Aorta (tissue), 5 donors: ENCODE measurements around the gene AFF3. TPM values are rescaled to one million over a fixed set of nuclear protein-coding genes. Genes with fewer than 3 reads are reported as not detected.

ENCODE experiments used
- ATAC-seq: fragments of 200-7000 bp; cut with Tn5 transposase; one replicate; pipeline ENCODE4 v1.9.1; 2022; ENCODE audit warnings: moderate library complexity; ENCODE audit not compliant: low FRiP score
- DNase-seq, 2 donors: peaks; one replicate each; pipeline ENCODE4 v3.0.0-alpha.2; 2020
- H3K27ac ChIP-seq, 2 donors: one replicate each; pipeline ENCODE4 v1.5.1; 2013; ENCODE audit warnings: low read length in 2 of 2, mild to moderate bottlenecking in 2 of 2, moderate library complexity in 2 of 2, control low read depth in 1 of 2, inconsistent platforms in 1 of 2, low read depth in 1 of 2
- H3K27me3 ChIP-seq, 2 donors: one replicate each; pipeline ENCODE4 v1.6.1; 2013; ENCODE audit warnings: control low read depth in 1 of 2, low read length in 1 of 2, mild to moderate bottlenecking in 1 of 2, moderate library complexity in 1 of 2; ENCODE audit not compliant: insufficient read depth in 2 of 2, control insufficient read depth in 1 of 2
- H3K36me3 ChIP-seq, 2 donors: one replicate each; pipeline ENCODE4 v1.6.1; 2013; ENCODE audit warnings: control low read depth in 1 of 2, low read length in 1 of 2, mild to moderate bottlenecking in 1 of 2; ENCODE audit not compliant: insufficient read depth in 2 of 2, control insufficient read depth in 1 of 2
- H3K4me1 ChIP-seq, 2 donors: one replicate each; pipeline ENCODE4 v1.6.1; 2013; ENCODE audit warnings: low read length in 2 of 2, control low read depth in 1 of 2, mild to moderate bottlenecking in 1 of 2, moderate library complexity in 1 of 2; ENCODE audit not compliant: insufficient read depth in 2 of 2, control insufficient read depth in 1 of 2
- H3K4me3 ChIP-seq, 2 donors: one replicate each; pipeline ENCODE4 v1.5.1; 2013; ENCODE audit warnings: low read length in 2 of 2, control low read depth in 1 of 2, mild to moderate bottlenecking in 1 of 2
- H3K9me3 ChIP-seq: one replicate; pipeline ENCODE4 v1.6.1; 2013; ENCODE audit warnings: mild to moderate bottlenecking, low read length; ENCODE audit not compliant: control insufficient read depth
- WGBS, 2 donors: extraction: QIAGEN DNeasy Blood & Tissue Kit; methylation state at CpG; one replicate each; pipeline ENCODE4 v1.1.7; 2013; 5-methylcytosine and 5-hydroxymethylcytosine counted together
- intact Hi-C, 2 donors: fragments of 100-400 bp; cut with DNase I; formaldehyde crosslinking; loops; one replicate each; pipeline versions ENCODE4 v1.14.2 to v1.15.0; 2022
- polyA plus RNA-seq, 2 donors: library from polyadenylated mRNA; stranded (reverse); fragments of 200-250 nt; gene quantifications; one replicate each; pipeline ENCODE4 v1.2.3, GENCODE V29; 2013
- total RNA-seq, 2 donors: library from RNA; stranded (reverse); fragmentation: NEBNext Ultra II Directional; extraction: Animal tissue kit (Norgen Biotek cat#: 25700); gene quantifications; one replicate each; pipeline ENCODE4 v1.2.1, GENCODE V29; 2021
- donor health status: healthy with polysubstance abuse.
- donor health status: Bipolar disorder and iron deficiency.
- donor health status: DM: no; HTN: no; CAD: no.
- donor health status: DM: no; HTN: no; CAD: no.
- donor health status: DM: yes; HTN: yes; CAD: no.

AFF3 gene
- total and polyA plus RNA-seq, 4 donors, result 0.25 to 15.7 (median 5.5) TPM

GRCh38 chr2:100053087-100053885, 89.1 kb downstream of the AFF3 start:
- no peak overlapping the region for H3K4me3 ChIP-seq
- ATAC-seq (no peak), DNase-seq (no peak)
- H3K27me3 ChIP-seq, result no peaks in the 10 kb centered on the region
- WGBS, 2 donors, result 95 to 99% methylated on average over 5 of the region's 5 CpGs
- no peaks in the 10 kb centered on the region for H3K9me3 ChIP-seq
- intact Hi-C loops, result no loop called here
- peaks cover 0 to 1% of the 10 kb centered on the region in 2 donors for H3K4me1 ChIP-seq
- H3K27ac ChIP-seq, result no peak overlapping the region
- H3K36me3 ChIP-seq, result no peaks in the 10 kb centered on the region

DNA sequence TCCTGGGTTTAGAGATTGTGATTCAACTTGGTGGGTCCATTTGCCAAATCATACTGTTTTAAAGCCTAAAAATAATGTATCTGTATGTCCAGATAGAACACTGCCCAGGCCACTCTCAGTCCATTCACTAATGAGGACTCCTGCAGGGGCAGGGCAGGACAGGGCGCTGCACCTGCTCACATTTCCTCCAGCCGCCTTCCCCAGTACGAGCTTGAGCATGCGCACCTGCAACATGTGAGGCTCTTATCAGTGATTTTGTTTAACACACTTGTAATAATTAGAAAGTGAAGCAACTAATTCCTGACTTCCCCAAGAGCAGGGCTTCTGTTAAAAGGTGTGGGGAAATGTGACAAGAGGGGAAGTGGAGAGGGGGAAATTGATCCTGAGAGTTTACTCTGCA, 89.7 kb downstream of the AFF3 start:
- Histone ChIP-seq H3K4me1 (no peaks in the 10 kb centered on the region), H3K9me3 (no peaks in the 10 kb centered on the region), H3K4me3 (no peak overlapping the region), H3K27me3 (no peaks in the 10 kb centered on the region), H3K27ac (no peak overlapping the region), H3K36me3 (no peaks in the 10 kb centered on the region)
- intact Hi-C loops, result no loop called here
- 95 to 100% methylated on average over 4 of the region's 4 CpGs for WGBS, 2 donors
- no peak for ATAC-seq
- DNase-seq, result no peak

DNA sequence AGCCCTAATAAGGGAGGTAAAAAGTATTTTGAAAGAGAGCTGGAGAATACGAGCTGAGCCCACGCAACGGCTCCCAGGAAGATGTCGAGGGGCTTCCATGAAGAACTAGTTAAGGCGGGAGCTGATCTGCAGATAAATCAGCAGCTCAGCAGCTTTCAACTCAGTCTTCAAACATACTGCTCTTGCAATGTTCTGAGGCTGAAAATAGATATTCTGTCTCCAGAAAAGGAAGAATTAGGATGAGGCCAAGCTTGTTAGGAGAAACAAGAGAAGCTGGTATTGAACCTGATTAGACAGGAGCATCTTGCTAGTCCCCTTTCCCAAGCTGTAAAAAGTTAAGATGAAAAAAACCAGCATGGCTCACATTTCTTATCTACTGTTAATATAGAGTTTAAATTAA, 91.1 kb downstream of the AFF3 start:
- 79 to 91% methylated on average over 5 of the region's 5 CpGs for WGBS, 2 donors
- Histone ChIP-seq H3K27ac (no peak overlapping the region), H3K36me3 (no peaks in the 10 kb centered on the region), H3K4me1 (no peaks in the 10 kb centered on the region), H3K4me3 (no peak overlapping the region), H3K27me3 (no peaks in the 10 kb centered on the region), H3K9me3 (no peaks in the 10 kb centered on the region)
- intact Hi-C loops, result no loop called here
- DNase-seq (no peak), ATAC-seq (no peak)

GRCh38 chr2:100050685-100051084, 91.7 kb downstream of the AFF3 start:
- intact Hi-C loops, result no loop called here
- Histone ChIP-seq H3K9me3 (no peaks in the 10 kb centered on the region), H3K4me3 (no peak overlapping the region), H3K4me1 (no peaks in the 10 kb centered on the region), H3K27me3 (no peaks in the 10 kb centered on the region), H3K27ac (no peak overlapping the region), H3K36me3 (no peaks in the 10 kb centered on the region)
- DNase-seq, result no peak
- no peak for ATAC-seq
- WGBS, 2 donors, result 75 to 82% methylated on average over 6 of the region's 6 CpGs

GRCh38 chr2:100046961-100047947, 95.1 kb downstream of the AFF3 start:
- Histone ChIP-seq H3K27me3 (no peaks in the 10 kb centered on the region), H3K4me1 (no peaks in the 10 kb centered on the region), H3K9me3 (no peaks in the 10 kb centered on the region), H3K36me3 (no peaks in the 10 kb centered on the region), H3K4me3 (no peak overlapping the region), H3K27ac (no peak overlapping the region)
- no peak for DNase-seq
- intact Hi-C loops, result no loop called here
- no peak for ATAC-seq
- 91 to 93% methylated on average over 15 of the region's 15 CpGs for WGBS, 2 donors

- ATAC-seq, result no peak
- no peaks in the 10 kb centered on the region for H3K27me3 ChIP-seq
- no peaks in the 10 kb centered on the region for H3K4me1 ChIP-seq
- no peaks in the 10 kb centered on the region for H3K36me3 ChIP-seq
- no peak overlapping the region for H3K4me3 ChIP-seq
- no peaks in the 10 kb centered on the region for H3K9me3 ChIP-seq
- intact Hi-C loops, result no loop called here
- H3K27ac ChIP-seq, result no peak overlapping the region
- 82 to 86% methylated on average over 9 of the region's 9 CpGs for WGBS, 2 donors
- DNase-seq, result no peak
Observed at GRCh38 chr2:100045000-100045399, 97.4 kb downstream of the AFF3 start.

DNA sequence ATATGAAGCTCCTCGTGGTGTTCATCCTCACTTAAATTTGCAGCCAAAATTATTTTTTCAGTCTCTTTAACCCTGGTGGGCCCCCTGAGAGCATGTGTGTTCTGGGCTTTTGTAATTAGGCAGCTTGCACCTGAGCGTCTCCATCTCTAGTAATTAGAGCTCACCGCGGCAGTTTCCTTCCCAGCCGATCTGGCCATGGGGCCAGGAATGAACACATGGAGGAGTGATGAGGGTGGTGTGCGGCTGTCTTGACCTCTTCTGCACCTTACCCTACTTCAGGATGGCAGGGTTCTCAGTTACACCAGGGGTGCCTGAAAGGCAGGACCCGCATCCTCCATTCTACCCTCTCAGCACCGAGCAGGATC, 98.5 kb downstream of the AFF3 start:
- ATAC-seq (no peak), DNase-seq (no peak)
- Histone ChIP-seq H3K4me1 (no peaks in the 10 kb centered on the region), H3K9me3 (no peaks in the 10 kb centered on the region), H3K36me3 (no peaks in the 10 kb centered on the region), H3K27ac (no peak overlapping the region), H3K4me3 (no peak overlapping the region), H3K27me3 (no peaks in the 10 kb centered on the region)
- intact Hi-C loops, result no loop called here
- WGBS, 2 donors, result 94 to 95% methylated on average over 8 of the region's 8 CpGs

DNA sequence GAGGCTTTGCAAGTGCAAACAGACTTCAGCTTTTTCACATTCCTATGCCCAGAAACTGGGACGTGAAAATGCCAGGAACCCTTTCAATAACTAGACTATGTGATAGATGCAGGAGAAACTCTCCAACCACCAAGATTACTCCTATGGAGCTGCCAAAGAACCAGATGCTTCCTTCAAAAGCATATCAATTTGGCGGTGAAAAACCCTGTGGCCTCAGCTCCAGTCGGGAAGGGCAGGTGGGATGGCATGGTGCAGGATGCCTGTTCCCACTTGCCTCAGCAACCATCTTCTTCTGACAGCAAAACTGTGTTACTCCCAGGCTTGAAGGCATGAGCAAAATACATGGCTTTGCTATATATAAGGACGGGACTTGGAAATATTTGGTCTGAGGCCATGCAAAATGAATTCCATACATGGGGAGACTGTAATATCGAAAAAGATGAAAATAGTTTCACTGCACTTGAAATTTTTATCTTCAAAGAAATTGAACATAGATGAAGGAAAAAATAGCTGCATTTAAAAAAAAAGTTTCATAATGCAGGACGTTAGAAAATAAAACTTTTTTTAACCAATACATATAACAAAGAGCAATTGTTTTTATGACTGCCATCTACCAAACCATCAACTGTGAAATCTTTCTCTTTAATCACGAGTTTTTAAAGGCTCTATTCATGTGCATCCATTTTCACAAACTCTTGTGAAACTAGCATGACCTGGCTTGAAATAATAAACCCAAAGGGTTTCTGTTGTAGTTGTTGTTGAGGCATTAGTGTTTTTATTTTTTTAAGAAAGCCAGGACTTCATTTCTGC, 99.1 kb downstream of the AFF3 start:
- DNase-seq (no peak), ATAC-seq (no peak)
- no peaks in the 10 kb centered on the region for H3K4me1 ChIP-seq
- no peak overlapping the region for H3K27ac ChIP-seq
- H3K9me3 ChIP-seq, result no peaks in the 10 kb centered on the region
- H3K27me3 ChIP-seq, result no peaks in the 10 kb centered on the region
- H3K4me3 ChIP-seq, result no peak overlapping the region
- 68 to 74% methylated on average over 7 of the region's 7 CpGs for WGBS, 2 donors
- no peaks in the 10 kb centered on the region for H3K36me3 ChIP-seq
- intact Hi-C loops, result no loop called here
